Amniotic stem cell (primary cell): Measurements from ENCODE around the gene C2orf66.

ENCODE experiments used
- DNase-seq: peaks from one replicate; lab custom pipeline; 2025; lab: John Stamatoyannopoulos, UW

C2orf66 gene

DNA sequence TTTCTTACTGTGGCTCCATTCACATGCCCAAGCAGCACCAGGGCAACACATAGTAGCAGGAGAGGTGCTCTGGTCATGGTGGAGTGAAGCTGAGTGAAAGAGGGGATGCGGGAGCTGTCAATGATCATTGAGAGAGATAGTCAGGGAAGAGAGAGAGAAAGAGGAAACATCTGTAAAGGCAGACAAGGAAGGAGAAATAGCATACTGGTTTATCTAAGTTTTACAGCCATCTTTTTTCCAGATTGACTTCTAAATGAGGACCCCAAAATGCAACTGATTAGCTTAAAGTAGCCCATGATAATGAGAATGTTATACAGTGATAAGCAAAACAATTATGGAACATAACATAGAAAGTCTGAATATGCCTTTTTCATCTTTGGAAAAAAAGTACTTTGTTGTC lies at the start of gene C2orf66:
Gene C2orf66 (minus strand): TSS at position 96 of the 400 bp plus-strand sequence. CDS start 19 bp downstream, at position 77.
- no peak for DNase-seq

- DNase-seq: no peak
Observed at GRCh38 chr2:196854629-196855028, 45.5 kb upstream of the C2orf66 start.

- no peak for DNase-seq
Observed at GRCh38 chr2:196853301-196854087, 44.3 kb upstream of the C2orf66 start.

DNA sequence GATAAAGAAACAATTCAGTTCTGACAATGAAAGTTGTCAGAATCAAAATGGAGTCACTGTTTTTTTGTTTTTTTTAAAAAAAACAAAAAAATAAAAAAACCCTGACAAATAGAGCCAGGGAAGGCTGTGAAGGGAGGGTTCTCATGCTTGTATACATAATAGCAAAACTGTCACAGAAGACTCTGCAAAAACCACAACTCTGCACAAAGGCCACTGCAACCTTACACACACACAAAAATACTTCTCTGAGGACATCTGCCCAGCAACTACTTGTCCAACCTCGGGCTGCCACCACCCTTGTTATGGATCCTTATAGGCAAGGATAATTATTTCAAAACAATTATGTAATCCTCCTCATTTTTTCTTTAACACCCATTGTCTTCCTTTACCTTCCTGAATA lies 41.9 kb upstream of the C2orf66 start:
- DNase-seq: no peak

- DNase-seq: no peak
Observed at GRCh38 chr2:196849895-196850294, 40.7 kb upstream of the C2orf66 start.

GRCh38 chr2:196846295-196846694 lies 37.1 kb upstream of the C2orf66 start:
- DNase-seq: no peak

GRCh38 chr2:196845371-196845770 lies 36.2 kb upstream of the C2orf66 start:
- DNase-seq: no peak

DNA sequence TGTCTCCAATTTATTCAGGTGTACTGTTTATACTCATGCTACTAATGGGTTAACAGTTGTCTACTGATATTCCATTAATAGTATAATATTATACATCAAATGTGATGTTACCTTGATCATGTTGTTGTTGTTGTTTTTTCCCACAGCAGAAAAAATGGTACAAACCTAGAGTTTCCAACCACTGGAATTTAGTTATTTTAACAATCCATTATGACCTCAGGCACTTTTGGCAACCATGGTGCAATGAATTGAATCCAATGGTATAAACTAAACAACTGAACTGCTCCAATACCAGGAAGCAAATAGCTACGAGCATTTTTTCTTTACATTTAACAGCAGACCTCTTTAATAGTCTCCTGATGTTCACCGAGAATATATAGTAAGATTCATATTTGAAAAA lies 31.0 kb upstream of the C2orf66 start:
- no peak for DNase-seq

DNA sequence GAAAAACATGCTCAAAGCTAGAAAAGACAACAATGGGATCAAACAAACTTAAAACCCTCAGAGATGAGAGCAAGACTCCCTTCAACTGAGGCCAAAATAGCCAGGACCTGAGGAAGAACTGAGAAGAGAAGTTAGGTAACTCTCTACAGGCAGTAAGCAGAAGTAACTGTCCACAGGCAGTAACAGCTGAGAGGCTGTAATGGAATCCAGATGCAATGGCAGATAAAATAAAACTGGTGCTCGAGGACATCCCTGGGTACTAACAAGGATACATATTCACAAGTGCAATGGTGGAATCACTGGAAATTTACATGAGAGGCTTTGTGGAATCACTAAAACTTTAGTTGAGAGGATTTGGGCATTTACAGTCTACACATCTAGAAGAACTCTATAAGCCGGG lies 30.4 kb upstream of the C2orf66 start:
- DNase-seq: no peak

DNA sequence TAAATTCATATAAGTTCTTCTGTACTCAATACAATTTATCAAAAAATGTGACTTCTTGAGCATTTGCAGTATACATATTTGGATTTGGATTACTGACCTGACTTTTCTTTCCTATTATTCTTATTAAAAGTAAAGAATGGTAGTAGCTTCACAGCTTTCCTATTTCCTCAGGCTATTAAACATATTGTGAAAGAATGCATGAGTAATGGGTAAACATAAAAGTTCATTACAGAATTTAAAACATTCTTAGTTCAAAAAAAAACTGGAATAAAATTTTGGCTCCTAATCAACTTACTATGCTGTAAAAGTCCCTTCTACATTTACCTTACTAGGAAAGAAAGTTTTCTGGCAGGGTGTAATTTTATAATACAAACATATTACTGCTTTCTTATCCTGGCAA lies 27.3 kb upstream of the C2orf66 start:
- no peak for DNase-seq

DNA sequence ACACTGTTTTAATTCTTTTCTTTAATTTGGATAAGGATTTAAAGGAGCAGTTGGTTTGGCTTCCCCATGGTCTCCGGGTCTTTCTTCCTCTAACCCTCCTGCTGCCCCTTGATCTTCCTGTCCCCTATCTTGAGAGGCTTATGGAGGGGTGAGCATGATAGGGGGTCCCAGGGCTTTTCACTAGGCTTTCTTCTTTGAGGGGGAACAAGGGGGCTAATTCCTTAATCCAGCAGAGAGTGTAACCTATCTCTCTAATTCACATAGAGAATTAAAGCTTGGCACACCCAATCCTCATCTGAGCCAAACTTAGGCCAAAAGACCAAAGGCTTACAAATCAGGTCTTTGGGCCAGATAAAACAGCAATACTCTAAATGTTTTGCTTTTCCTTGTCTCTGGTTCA lies 21.5 kb upstream of the C2orf66 start:
- no peak for DNase-seq

- no peak for DNase-seq
Observed at GRCh38 chr2:196827356-196827755, 18.2 kb upstream of the C2orf66 start.

- no peak for DNase-seq
Observed at GRCh38 chr2:196823750-196824522, 14.8 kb upstream of the C2orf66 start.

DNA sequence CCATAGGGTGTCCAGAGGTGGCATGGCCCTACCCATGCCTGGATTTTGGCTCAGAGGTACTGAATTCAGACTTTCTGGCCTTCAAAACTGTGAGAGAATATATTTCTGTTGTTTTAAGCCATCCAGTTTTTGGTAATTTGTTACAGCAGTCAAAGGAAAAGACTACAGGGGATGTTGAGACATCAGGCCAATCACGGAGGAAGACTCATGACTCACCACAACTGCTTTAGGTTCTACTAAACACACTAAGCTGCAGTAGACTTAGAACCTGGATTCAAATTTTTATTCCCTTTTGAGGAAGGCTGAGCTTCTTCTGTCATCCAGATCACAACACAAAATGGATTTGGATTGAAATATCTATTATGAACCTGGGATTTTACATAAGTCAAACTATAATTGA lies 12.0 kb upstream of the C2orf66 start:
- no peak for DNase-seq

DNA sequence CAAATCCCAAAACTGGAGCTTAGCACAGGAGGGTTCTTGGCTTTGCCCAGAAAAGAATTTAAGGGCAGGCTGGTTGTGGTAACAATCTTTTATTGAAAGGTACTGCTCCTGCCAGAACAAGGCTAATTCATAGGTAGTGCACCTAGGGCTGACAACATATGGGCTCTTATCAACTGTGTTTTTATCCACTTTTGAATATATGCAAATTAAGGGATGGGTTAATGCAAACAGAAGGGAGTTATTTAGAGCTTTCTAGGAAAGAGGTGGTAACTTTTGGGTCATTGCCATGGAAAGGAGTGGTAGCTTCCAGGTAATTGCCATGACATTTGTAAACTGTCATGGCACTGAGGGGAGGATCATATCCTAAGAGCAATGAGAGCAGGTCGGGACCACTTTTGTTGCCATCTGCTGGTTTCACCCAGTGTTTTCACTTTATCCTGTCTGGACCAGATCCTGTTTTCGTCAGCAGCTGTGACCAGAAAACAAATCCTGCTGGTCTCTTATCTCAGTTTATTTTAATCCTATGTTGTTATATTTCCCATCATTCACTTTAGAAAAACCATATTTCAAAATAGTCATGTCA lies 981 bp downstream of the C2orf66 start:
- DNase-seq: no peak

- no peak for DNase-seq
Observed at GRCh38 chr2:196804381-196804780, 4.8 kb downstream of the C2orf66 start.

DNA sequence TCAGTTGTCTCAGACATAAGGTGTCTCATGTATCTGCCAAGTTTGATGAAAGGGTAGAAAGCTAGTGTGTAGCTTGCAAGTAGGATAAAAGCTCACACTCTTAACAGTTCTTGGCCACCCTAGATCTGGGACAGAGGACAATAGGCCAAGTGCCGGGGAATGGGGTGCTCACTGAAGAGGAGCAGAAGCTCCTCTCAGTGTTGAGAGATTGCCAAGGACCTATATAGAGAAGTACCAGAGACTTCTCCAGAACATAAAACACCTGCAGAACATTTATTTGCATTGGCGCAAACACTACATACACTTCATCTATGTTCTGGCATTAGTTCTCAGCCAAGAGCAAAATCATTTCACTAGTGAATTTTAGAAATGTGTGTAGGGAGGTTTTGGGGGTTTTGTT lies 6.8 kb downstream of the C2orf66 start:
- no peak for DNase-seq

DNA sequence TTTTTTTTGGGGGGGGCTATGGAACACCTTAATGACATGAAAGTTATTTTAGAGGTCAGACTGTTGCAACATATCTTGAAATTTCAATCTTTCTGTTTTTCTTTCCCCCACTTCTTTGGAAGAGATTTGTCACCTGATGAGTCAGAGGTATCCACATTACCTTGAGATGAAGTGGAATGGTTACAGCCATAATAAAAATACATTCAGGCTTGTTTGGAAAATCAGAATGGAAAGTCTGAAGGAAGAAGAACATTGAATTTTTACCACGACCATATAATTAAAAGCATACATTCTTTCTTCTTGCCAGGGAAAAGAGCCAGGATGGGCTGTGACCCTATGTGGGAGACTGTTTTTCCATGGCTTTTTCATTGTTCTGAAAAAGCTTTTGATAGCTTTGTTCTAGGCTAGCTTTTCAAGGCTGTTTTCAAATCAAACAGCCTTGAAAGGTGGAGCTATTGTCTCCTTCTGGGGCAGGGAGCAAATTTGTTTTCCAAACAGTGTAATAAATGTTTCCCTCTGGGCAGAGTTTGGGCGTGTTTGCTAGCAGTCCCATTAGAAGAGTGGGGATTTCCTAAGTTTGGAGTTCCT lies 7.4 kb downstream of the C2orf66 start:
- DNase-seq: no peak

DNA sequence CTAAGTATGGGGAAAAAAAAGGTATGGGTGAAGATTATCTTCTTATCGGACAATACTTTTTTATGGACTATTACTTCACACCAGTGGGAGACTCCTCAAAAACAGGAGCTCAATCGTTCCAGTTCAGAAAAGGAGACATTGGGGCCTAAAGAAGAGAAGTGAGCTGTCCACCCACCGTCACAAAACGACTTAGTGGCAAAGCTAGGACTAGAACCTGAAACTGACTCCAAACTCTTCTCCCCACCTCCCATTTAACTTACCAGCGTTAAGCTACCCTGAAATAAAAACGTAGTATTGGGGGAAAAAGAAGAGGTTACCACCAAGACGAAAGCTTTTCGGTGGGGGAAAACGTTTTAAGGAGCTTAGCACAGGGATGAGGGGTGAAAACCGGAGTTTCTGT lies 10.2 kb downstream of the C2orf66 start:
- DNase-seq: no peak

- DNase-seq: no peak
Observed at GRCh38 chr2:196792865-196793264, 16.3 kb downstream of the C2orf66 start.

- no peak for DNase-seq
Observed at GRCh38 chr2:196783431-196784094, 25.6 kb downstream of the C2orf66 start.

GRCh38 chr2:196767101-196767500 lies 42.1 kb downstream of the C2orf66 start:
- DNase-seq: no peak
